HG02970 (cell line): ENCODE results near the gene CERCAM.
"Not testable (repeated sequence)": the region's sequence is repeated elsewhere in the genome, so short reads cannot be mapped to it uniquely, and the experiment has no call there.

ENCODE experiments used
- ATAC-seq: cut with Tn5 transposase; IDR thresholded peaks from one replicate; pipeline ENCODE4 v1.9.1; 2021; ENCODE audit warnings: mild to moderate bottlenecking, moderate library complexity, moderate number of reproducible peaks; ENCODE audit not compliant: unreplicated experiment, low FRiP score

CERCAM gene

GRCh38 chr9:128392302-128393144 lies 28.1 kb upstream of the CERCAM start:
- no peak for ATAC-seq

- no peak for ATAC-seq
Measured at GRCh38 chr9:128393145-128393775, 27.4 kb upstream of the CERCAM start.

GRCh38 chr9:128393970-128394369 lies 26.7 kb upstream of the CERCAM start:
- ATAC-seq = no peak

- ATAC-seq = no peak
Measured at GRCh38 chr9:128394379-128395168, 26.1 kb upstream of the CERCAM start.

GRCh38 chr9:128396970-128397613 lies 23.6 kb upstream of the CERCAM start:
- ATAC-seq = no peak

GRCh38 chr9:128397831-128398230 lies 22.8 kb upstream of the CERCAM start:
- no peak for ATAC-seq

- no peak for ATAC-seq
Measured at GRCh38 chr9:128399861-128400260, 20.8 kb upstream of the CERCAM start.

- no peak for ATAC-seq
Measured at GRCh38 chr9:128404560-128404959, 16.1 kb upstream of the CERCAM start.

GRCh38 chr9:128405077-128405779 lies 15.4 kb upstream of the CERCAM start:
- ATAC-seq = no peak

- no peak for ATAC-seq
Measured at GRCh38 chr9:128405780-128406171, 14.9 kb upstream of the CERCAM start.

- no peak for ATAC-seq
Measured at GRCh38 chr9:128406848-128407391, 13.7 kb upstream of the CERCAM start.

GRCh38 chr9:128408963-128409431 lies 11.7 kb upstream of the CERCAM start:
- ATAC-seq = no peak

- ATAC-seq = no peak
Measured at GRCh38 chr9:128409450-128409849, 11.2 kb upstream of the CERCAM start.

- no peak for ATAC-seq
Measured at GRCh38 chr9:128409978-128410377, 10.7 kb upstream of the CERCAM start.

- no peak for ATAC-seq
Measured at GRCh38 chr9:128411364-128412119, 9.1 kb upstream of the CERCAM start.

- no peak for ATAC-seq
Measured at GRCh38 chr9:128412120-128412790, 8.4 kb upstream of the CERCAM start.

- ATAC-seq = not testable (repeated sequence)
Measured at GRCh38 chr9:128413728-128414127, 6.9 kb upstream of the CERCAM start.

- ATAC-seq = no peak
Measured at GRCh38 chr9:128414461-128414860, 6.2 kb upstream of the CERCAM start.
